Endometrium (tissue), 2 donors: Measurements from ENCODE around the gene BMP10.

Experiments
- FAIRE-seq: peaks from 2 replicates; lab custom pipeline; 2012; peaks lifted over from hg19 to GRCh38; lab: Jason Lieb, UNC
- donor health status: control.
- donor health status: control.

The BMP10 gene

GRCh38 chr2:68819556-68819955, 51.6 kb downstream of the BMP10 start:
- no peak for FAIRE-seq

- FAIRE-seq, result no peak
These were observed 53.9 kb downstream of the BMP10 start for GRCh38 chr2:68817306-68817705.
